Left lung (tissue), 10 donors: ENCODE data around the gene PRKAR2A. TPM values are rescaled to one million over a fixed set of nuclear protein-coding genes. Genes with fewer than 3 reads are reported as not detected.
A peak's percentile ranks its signal among the peaks of the same experiment; 100 is the strongest.
"Not testable (repeated sequence)": the region's sequence is repeated elsewhere in the genome, so short reads cannot be mapped to it uniquely, and the experiment has no call there.

Experiments
- ATAC-seq: fragments of 200-7000 bp; cut with Tn5 transposase; one replicate; pipeline ENCODE4 v1.9.1; 2020; ENCODE audit warnings: moderate library complexity
- DNase-seq, 4 donors: peaks; one replicate each; pipeline ENCODE4 v3.0.0-alpha.2; 2013 to 2020
- H3K27ac ChIP-seq, 2 donors: fragments of 200-600 bp; sonication (generic) in 1 of 2; one replicate each; pipeline versions ENCODE4 v1.5.0 to v1.8.0; 2020 to 2021
- H3K27me3 ChIP-seq, 2 donors: fragments of 200-600 bp; sonication (generic) in 1 of 2; one replicate each; pipeline versions ENCODE4 v1.5.0 to v1.8.0; 2020 to 2021
- H3K36me3 ChIP-seq, 2 donors: fragments of 200-600 bp; sonication (generic) in 1 of 2; one replicate each; pipeline versions ENCODE4 v1.5.0 to v1.8.0; 2020 to 2021
- H3K4me1 ChIP-seq, 2 donors: fragments of 200-600 bp; one replicate each; pipeline ENCODE4 v1.8.0; 2021
- H3K4me3 ChIP-seq, 2 donors: fragments of 200-600 bp; sonication (generic) in 1 of 2; one replicate each; pipeline versions ENCODE4 v1.5.0 to v1.8.0; 2020 to 2021; ENCODE audit warnings: mild to moderate bottlenecking in 1 of 2
- H3K9me3 ChIP-seq, 2 donors: fragments of 200-600 bp; sonication (generic) in 1 of 2; one replicate each; pipeline versions ENCODE4 v1.5.0 to v1.8.0; 2020 to 2021
- CTCF ChIP-seq, 2 donors: fragments of 200-600 bp; sonication (generic) in 1 of 2; IDR thresholded peaks; one replicate each; pipeline versions ENCODE4 v1.5.0 to v1.8.0; 2021; ENCODE audit warnings: antibody characterized with exemption in 2 of 2
- intact Hi-C, 2 donors: fragments of 100-400 bp; cut with DNase I; formaldehyde crosslinking; loops; one replicate each; pipeline versions ENCODE4 v1.11.2 to v1.14.2; 2022
- polyA plus RNA-seq, 6 donors: library from polyadenylated mRNA; unstranded; fragments of 120-200 nt; gene quantifications; one replicate each; pipeline ENCODE4 v1.2.1, GENCODE V29; 2013; ENCODE audit not compliant: insufficient read length in 6 of 6
- total RNA-seq, 2 donors: library from RNA; stranded (reverse); fragmentation: NEBNext Ultra II Directional; extraction: Animal tissue kit (Norgen Biotek cat#: 25700); gene quantifications; one replicate each; pipeline ENCODE4 v1.2.1, GENCODE V29; 2021
- donor health status: DM: no; HTN: yes; CAD: no.
- donor health status: DM: no; HTN: no; CAD: no.

The PRKAR2A gene
- total and polyA plus RNA-seq, 8 donors = 29.4 to 58.1 (median 34.6) TPM

- H3K4me1 ChIP-seq = no peaks in the 10 kb centered on the region
- no peak for DNase-seq
- intact Hi-C loops = no loop called here
- no peaks in the 10 kb centered on the region for H3K9me3 ChIP-seq
- H3K36me3 ChIP-seq = peaks cover 0 to 7% of the 10 kb centered on the region in 2 donors
- no peaks in the 10 kb centered on the region for H3K27me3 ChIP-seq
- no peak overlapping the region for H3K4me3 ChIP-seq
- no peak for TF ChIP-seq CTCF (IDR thresholded peaks at IDR 0.05)
- no peak overlapping the region for H3K27ac ChIP-seq
- ATAC-seq = peak; percentile 23
Observed at GRCh38 chr3:48795997-48796732, 51.5 kb downstream of the PRKAR2A start.

GRCh38 chr3:48793484-48793883, 54.2 kb downstream of the PRKAR2A start:
- ATAC-seq, H3K27me3 ChIP-seq, H3K27ac ChIP-seq, DNase-seq, H3K4me3 ChIP-seq, intact Hi-C loops, H3K9me3 ChIP-seq, H3K4me1 ChIP-seq: not testable (repeated sequence)
- peaks cover 0 to 23% of the 10 kb centered on the region in 2 donors for H3K36me3 ChIP-seq

GRCh38 chr3:48789665-48790064, 58.0 kb downstream of the PRKAR2A start:
- no peak for DNase-seq

GRCh38 chr3:48788544-48789162, 59.0 kb downstream of the PRKAR2A start:
- TF ChIP-seq CTCF (IDR thresholded peaks at IDR 0.05) = no peak
- Histone ChIP-seq H3K27ac (no peak overlapping the region), H3K27me3 (no peaks in the 10 kb centered on the region), H3K4me3 (no peak overlapping the region), H3K36me3 (peaks cover 0 to 21% of the 10 kb centered on the region in 2 donors), H3K4me1 (no peaks in the 10 kb centered on the region), H3K9me3 (no peaks in the 10 kb centered on the region)
- ATAC-seq (no peak), DNase-seq (no peak)
- intact Hi-C loops = no loop called here

More at GRCh38 chr3:48789665-48790064, 58.0 kb downstream of the PRKAR2A start:
- Histone ChIP-seq H3K27me3 (no peaks in the 10 kb centered on the region), H3K4me1 (no peaks in the 10 kb centered on the region), H3K4me3 (no peak overlapping the region), H3K36me3 (peaks cover 0 to 23% of the 10 kb centered on the region in 2 donors), H3K9me3 (no peaks in the 10 kb centered on the region), H3K27ac (no peak overlapping the region)
- no peak for ATAC-seq
- intact Hi-C loops = no loop called here
- TF ChIP-seq CTCF (IDR thresholded peaks at IDR 0.05) = no peak

GRCh38 chr3:48784426-48785120, 63.1 kb downstream of the PRKAR2A start:
- Histone ChIP-seq H3K36me3 (peaks cover 0 to 46% of the 10 kb centered on the region in 2 donors), H3K27ac (no peak overlapping the region), H3K9me3 (no peaks in the 10 kb centered on the region), H3K27me3 (no peaks in the 10 kb centered on the region), H3K4me1 (no peaks in the 10 kb centered on the region), H3K4me3 (no peak overlapping the region)
- no peak for ATAC-seq
- TF ChIP-seq CTCF (IDR thresholded peaks at IDR 0.05) = no peak
- intact Hi-C loops = no loop called here
- no peak for DNase-seq
